Stimulated activated CD4-positive, alpha-beta T cell treated with anti-CD3 and anti-CD28 coated beads, Interleukin-1b, Interleukin-23, amount 100 ng/mL, for 4 hours (primary cell): ENCODE results near the gene CSN2.
"Not testable (repeated sequence)": the region's sequence is repeated elsewhere in the genome, so short reads cannot be mapped to it uniquely, and the experiment has no call there.

Experiments
- DNase-seq, 2 donors: peaks; one replicate each; pipeline ENCODE4 v3.0.0-alpha.2; 2020; ENCODE audit warnings: low read depth in 2 of 2

Gene CSN2

GRCh38 chr4:69965628-69966027, at the start of gene CSN2:
TSS of gene CSN2 (minus strand) at chr4:69965728. CDS start at chr4:69960995, 4,733 bp downstream.
- no peak for DNase-seq

GRCh38 chr4:70008771-70009170, 43.2 kb upstream of the CSN2 start:
- DNase-seq: no peak

- DNase-seq: no peak
Measured at GRCh38 chr4:70002507-70002906, 37.0 kb upstream of the CSN2 start.

- DNase-seq: no peak
Measured at GRCh38 chr4:70000711-70001110, 35.2 kb upstream of the CSN2 start.

GRCh38 chr4:69999420-69999819, 33.9 kb upstream of the CSN2 start:
- no peak for DNase-seq

GRCh38 chr4:69995526-69996016, 30.0 kb upstream of the CSN2 start, which contains the start of gene STATH:
TSS of gene STATH (plus strand) at chr4:69995966. CDS start at chr4:69998438, 2,472 bp downstream.
- no peak for DNase-seq

- DNase-seq: no peak
Measured at GRCh38 chr4:69994782-69995181, 29.3 kb upstream of the CSN2 start.

- DNase-seq: no peak
Measured at GRCh38 chr4:69991016-69991415, 25.5 kb upstream of the CSN2 start.

- no peak for DNase-seq
Measured at GRCh38 chr4:69986663-69987062, 21.1 kb upstream of the CSN2 start.

GRCh38 chr4:69984030-69984443, 18.5 kb upstream of the CSN2 start:
- DNase-seq: no peak

GRCh38 chr4:69977582-69977981, 12.1 kb upstream of the CSN2 start:
- no peak for DNase-seq

- no peak for DNase-seq
Measured at GRCh38 chr4:69974631-69975030, 9.1 kb upstream of the CSN2 start.

GRCh38 chr4:69970071-69970470, 4.5 kb upstream of the CSN2 start:
- DNase-seq: no peak

- DNase-seq: no peak
Measured at GRCh38 chr4:69957209-69957608, 8.3 kb downstream of the CSN2 start.

- no peak for DNase-seq
Measured at GRCh38 chr4:69951602-69952001, 13.9 kb downstream of the CSN2 start.

- no peak for DNase-seq
Measured at GRCh38 chr4:69936566-69936965, 29.0 kb downstream of the CSN2 start.

GRCh38 chr4:69934150-69934549, 31.4 kb downstream of the CSN2 start:
- DNase-seq: no peak

GRCh38 chr4:69930768-69931167, 34.8 kb downstream of the CSN2 start, which contains the start of gene CSN1S1:
TSS of gene CSN1S1 (plus strand) at chr4:69931068. CDS start at chr4:69932556, 1,488 bp downstream.
- DNase-seq: no peak

GRCh38 chr4:69923782-69924410, 41.6 kb downstream of the CSN2 start:
- DNase-seq: not testable (repeated sequence)

GRCh38 chr4:69920874-69921273, 44.7 kb downstream of the CSN2 start:
- no peak for DNase-seq

- DNase-seq: no peak
Measured at GRCh38 chr4:69910016-69910782, 55.3 kb downstream of the CSN2 start.

- no peak for DNase-seq
Measured at GRCh38 chr4:69909195-69909594, 56.3 kb downstream of the CSN2 start.

GRCh38 chr4:69907151-69907550, 58.4 kb downstream of the CSN2 start:
- DNase-seq: no peak
